Measurements from ENCODE around the gene CWC22.
"Not testable (repeated sequence)": the region's sequence is repeated elsewhere in the genome, so short reads cannot be mapped to it uniquely, and the experiment has no call there.

CWC22 gene

DNA sequence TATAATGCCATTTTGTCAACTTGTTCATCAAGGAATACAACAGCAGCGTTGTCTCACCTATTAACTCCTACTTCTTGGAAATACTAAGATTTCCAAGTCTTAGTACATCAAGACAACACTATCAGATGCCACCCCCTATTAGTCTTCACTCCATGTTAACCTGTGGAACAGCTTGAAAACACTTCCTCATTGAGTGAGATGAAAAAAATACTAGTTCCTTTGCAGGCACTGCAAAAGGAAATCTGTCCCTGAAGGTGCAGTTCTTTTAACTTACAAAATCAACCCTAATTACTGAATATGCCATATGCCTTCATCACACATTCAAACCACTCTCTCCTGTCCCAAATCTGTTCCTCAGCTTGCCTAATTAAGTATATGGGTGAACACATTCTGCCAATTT lies 4.0 kb downstream of the CWC22 start:
- no peak for DNase-seq (ENCODE audit: low read depth)

DNA sequence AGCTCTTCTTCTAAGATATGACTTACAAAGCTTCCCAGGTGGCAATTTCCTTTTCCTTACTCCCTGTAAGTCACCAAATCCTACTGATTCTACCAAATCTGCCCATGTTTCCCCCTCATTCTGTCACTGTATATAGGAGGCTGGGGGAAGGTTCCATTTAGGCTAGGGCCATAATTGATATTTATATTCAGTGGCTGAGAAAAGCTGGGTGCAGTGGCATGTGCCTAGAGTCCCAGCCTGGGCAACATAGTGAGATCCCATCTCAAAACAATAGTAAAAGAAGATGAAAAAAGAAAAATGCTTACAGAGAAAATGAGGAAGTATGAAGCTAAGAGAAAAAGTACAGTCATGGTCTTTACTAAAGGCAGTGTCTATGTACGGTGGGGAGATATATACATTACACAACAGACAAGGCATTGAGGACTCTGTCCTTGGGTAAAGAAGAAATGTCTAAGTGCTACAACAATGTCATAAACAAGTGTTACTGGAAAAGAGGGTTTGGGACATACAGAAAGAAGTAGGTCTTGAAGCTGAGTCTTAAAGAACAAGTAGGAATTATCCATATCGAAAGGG lies 4.8 kb downstream of the CWC22 start:
- no peak for DNase-seq (ENCODE audit: low read depth)

DNA sequence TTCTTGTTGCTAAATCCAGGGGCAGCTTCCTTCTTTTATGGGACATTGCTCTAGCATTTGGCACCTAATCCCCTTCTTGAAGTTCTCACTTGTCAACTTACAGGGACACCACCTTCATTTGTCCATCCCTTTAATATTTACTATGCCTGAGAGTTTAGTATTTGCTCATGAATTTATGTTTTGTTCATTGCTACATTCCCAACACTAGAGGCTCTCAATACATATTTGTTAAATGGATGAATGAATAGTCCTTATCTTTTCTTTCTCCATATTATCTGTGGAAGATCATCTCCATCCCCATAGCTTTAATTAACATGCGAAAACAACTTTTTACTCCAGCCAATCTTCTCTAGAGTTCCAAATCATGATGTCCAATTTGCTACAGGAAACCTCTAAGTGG lies 5.4 kb downstream of the CWC22 start:
- no peak for DNase-seq (ENCODE audit: low read depth)

DNA sequence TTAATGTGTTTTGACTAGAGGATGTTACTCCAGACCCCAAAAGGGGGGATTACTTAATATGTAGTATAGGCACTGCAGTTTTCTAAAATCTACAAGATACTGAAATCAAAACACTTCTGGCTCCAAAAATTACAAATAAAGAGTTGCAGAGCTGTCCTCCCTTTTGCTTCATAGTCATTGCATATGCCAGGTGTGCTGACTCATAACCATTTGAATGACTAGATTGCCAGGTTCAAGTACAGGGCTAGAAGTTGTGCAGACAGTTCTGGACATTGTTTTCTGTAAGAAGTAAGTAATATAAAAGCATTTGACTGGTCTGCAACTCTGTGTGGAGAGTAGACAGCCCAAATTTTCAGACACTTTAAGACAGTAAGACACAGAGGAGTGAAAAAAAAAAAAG lies 6.7 kb downstream of the CWC22 start:
- no peak for DNase-seq (ENCODE audit: low read depth)

DNA sequence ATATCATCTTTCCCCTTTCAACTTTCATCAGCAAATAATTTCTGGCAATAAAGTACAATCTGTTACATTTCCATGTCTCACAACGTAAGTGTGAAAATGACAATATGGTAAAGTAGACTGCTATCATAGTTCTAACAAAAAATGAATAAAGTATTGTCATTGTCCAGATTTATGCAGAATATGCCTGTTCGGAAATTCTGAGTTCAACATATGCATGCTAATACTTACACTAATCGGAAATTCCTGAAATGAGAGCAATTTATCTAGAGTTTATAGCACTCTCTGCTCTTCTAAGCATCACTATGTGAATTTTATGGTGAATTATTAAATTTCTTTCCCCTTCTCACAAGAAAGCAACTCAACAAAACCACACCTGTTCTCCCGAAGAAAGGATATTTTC lies 8.1 kb downstream of the CWC22 start:
- no peak for DNase-seq (ENCODE audit: low read depth)

DNA sequence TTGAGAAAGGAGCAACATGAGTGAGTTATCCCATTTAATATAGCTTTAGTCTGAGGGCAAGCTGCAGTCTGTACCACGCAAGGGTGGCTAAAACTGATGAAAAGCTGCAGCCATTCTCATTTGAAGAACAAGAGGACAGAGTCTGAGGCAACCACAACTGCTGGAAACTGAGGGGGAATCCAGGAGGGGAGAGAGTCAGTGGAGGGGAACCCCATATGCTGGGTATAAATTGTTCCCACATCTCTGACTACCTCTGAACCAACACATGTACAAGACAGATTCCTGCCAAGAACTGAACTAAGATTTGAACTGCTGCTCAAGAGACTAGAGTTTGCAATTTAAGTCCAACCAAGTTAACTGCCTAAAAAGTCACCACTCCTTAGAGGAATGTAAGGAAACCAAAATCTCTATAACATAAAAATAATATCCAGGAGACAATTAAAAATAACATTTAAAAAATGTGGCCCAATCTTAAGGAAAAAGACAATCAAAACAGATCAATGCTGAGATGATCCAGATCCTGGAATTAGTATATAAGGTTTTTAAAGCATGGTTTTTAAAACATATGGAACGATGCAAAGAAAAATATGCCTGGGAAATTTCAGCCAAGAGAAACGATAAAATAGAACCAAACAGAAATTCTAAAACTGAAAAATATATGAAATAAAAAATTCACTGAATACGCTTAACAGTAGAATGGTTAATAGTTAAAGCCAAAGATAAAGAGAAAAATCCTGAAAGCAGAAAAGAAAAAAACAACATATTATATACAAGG lies 11.2 kb downstream of the CWC22 start:
- no peak for DNase-seq (ENCODE audit: low read depth)

DNA sequence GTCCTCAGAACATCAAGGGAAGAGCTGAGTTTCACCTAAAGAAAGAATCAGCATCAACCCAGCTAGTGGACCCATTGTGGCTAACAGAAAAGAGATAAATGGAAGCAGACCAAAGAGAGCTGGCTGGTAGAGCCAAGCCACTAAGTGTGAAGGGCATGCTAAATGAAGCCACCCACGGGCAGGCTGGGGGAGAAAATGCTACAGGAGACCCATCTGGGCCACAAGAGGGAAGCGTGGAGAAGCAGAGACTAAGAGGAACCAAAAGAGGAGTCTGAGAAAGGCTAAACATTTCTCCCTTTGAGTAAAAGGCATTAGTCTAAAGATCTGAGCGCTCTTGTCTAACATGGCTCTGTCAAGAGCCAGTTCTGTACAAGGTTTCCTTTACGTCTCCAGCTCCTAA lies 15.8 kb downstream of the CWC22 start:
- DNase-seq (ENCODE audit: low read depth), result no peak

DNA sequence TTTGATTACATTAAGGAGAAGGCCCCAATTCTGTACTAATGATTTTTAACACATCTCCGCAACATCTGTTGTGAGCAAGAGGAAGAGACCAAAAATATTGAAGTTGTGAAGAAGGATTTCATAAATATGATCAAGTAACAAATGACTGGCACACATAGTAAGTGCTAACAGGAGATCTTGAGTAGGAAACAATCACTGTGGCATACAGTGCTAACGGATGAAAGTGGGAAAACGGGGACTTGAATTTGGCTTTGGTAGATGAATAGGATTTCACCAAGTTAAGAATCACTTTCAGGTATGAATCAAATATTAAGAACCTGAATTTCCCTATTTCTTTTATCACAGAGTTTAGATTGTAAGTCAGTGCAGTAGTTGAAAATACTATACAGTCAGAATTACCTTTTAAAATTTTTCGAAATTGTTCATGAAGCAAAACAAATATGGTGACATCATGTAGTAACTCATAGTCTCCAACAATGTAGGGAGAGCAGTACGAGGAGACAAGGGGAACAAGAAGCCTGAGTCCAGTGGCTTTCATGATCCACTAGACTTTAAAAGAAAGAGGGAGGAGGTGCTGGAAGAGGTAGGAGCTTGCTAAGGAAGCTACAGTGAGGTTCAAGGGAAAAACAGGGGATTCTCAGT lies 16.3 kb downstream of the CWC22 start:
- DNase-seq (ENCODE audit: low read depth), result no peak

DNA sequence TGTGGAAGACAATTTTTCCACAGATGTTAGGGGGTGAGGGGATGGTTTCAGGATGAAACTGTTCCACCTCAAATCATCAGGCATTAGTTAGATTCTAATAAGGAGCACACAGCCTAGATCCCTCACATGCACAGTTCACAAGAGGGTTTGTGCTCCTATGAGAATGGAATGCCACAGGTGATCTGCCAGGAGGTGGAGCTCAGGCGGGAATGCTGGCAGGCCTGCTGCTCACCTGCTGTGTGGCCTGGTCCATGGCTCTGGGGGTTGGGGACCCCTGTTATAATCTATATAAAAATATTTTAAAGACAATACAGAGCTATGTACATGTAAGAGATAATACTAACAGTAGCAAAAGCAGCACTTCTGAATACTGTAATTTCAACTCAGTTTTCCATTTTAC lies 19.2 kb downstream of the CWC22 start:
- no peak for DNase-seq (ENCODE audit: low read depth)

DNA sequence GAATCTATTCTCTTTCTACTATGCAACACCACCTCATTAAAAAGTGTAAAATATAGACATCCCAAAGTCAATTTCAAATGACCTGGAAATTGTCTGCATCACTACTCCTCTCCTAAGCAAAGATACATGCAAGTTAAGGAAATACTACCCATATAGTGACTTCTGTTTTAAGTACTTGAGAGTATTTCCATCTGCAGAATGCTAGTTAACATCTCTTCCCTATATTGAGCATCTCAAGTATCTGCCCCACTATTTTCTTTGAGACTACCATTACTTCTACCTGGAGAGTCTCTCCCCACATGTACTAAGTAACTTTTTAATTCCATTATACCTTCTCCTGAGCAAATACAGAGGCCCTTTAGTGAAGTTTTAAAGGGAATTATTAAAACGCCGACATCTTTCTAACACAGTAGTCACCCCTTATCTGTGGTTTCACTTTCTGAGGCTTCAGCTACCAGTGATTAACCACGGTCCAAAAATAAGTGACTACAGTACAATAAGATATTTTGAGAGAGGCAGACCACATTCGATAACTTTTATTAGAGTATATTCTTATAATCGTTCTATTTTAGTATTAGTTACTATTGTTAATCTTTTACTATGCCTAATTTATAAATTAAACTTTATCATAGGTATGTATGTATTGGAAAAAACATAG lies 21.8 kb downstream of the CWC22 start:
- no peak for DNase-seq (ENCODE audit: low read depth)

DNA sequence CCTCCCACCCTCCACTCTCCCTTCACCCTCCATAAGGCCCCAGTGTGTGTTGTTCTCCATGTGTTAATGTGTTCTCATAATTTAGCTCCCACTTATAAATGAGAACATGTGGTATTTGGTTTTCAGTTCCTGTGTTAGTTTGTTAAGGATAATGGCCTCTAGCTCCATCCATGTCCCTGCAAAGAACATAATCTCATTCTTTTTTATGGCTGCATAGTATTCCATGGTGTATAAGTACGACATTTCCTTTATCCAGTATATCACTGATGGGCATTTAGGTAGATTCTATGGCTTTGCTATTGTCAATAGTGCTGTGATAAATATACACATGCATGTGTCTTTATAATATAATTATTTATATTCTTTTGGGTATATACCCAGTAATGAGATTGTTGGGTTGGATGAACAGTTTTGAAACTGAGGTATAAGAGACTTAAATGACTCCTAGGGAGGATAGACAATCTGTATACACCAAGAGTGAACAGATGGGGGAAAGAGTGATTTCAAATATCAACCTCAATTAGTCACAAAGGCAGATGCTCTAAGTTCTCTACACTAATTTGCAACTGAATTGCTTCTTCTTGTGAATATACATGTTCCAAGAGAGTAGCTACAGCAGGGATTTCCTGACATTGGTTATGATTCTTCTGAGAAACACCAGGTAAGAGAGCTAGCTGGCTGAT lies 23.7 kb downstream of the CWC22 start:
- DNase-seq (ENCODE audit: low read depth), result no peak

DNA sequence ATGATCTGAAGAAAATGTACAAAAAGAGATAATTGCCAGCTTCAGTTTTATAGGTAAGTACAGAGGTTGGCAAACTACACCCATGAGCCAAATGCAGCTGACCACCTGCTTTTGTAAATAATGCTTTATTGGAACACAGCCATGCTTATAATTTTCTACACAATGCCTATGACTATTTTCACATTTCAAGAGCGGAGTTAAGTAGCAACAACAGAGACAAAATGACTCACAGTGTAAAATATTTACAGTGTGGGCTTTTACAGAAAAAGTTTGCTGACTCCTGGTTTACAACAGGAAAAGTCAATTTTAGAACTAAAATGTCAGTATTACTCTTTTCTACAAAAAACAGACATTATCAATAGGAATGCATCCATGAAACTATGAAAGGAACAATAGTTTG lies 26.0 kb downstream of the CWC22 start:
- DNase-seq (ENCODE audit: low read depth), result peak; percentile 42

DNA sequence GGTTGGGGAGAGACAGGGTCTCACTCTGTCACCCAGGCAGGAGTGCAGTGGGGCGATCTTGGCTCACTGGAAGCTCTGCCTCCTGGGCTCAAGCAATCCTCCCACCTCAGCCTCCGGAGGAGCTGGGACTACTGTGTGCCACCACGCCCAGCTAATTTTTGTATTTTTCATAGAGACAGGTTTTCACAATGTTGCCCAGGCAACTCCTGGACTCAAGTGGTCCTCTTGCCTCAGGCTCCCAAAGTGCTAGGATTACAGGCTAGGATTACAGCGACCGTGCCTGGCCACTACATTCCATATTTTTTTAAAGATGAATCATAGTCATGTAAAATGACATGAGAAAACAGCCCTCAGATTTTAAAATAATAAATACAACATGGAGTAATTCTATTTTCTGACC lies 32.3 kb downstream of the CWC22 start:
- no peak for DNase-seq (ENCODE audit: low read depth)

DNA sequence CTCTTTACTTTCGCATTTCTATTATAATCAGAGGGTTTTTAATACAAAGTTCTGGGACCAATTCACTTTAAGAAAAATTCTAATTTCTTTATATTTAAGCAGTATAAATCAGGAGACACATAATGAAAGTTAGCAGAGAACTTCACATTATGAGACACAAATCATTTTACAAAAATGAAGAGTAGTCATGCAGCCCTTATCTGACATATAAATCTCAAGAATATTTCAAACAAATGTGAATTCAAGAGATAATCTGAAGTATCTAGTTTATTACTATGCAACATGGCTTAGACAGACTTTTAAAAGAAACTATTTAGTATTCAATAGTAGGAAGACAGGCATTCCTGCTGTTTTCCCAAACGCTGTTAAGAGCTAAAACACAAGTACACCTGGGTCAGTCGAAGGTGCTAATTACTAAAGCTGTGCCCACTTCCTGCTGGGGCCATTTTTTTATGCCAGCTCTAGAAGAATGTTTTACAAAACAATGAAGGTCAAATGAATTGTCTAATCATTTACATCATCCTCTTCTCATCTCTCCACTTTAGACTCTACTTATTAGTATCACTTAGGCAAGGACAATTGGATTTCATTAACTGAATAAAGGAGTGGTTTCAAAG lies 40.2 kb downstream of the CWC22 start:
- DNase-seq (ENCODE audit: low read depth), result no peak

DNA sequence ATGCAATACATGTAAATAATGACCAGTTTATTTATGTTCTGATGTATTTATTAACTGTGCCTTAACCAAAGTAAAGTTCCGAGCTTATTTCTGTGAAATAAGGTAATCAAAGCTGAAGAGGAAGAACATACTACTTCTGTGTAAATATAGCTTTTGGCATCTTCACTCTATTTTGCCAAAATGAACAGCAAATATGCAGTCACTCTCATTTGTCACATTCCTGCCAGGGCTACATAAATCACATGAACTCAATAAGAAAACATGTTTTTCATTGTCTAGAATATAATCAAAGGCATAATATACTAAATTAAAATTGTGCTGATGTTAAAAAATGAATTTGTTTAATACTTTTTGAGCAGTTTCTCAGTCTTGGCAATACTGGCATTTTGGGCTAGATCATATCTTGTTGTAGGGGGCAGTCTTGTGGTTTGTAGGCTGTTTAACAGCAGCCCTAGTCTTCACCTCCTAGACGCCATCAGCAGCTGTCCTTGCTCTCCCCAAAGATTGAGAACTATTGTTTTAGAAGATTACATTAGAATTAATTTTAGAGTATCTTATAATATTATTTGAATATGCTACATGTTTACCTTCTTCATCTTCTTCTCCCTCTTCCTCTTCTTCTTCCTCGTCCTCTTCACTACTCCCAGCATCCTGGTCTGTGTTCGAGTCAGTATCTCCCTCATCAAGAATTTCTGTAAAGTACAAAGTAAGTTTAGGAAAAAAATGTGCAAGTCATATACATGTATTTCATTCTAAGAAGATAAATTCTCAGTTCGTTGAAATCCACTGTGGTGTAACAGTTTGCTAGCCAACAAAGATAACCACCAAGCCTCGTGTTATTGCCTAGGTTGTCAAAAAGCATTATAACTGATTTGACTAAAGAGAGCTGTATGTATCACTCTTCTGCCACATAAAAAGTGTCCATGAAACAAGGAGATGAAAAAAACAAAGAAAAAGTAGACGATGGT lies 41.5 kb downstream of the CWC22 start:
- no peak for DNase-seq (ENCODE audit: low read depth)

DNA sequence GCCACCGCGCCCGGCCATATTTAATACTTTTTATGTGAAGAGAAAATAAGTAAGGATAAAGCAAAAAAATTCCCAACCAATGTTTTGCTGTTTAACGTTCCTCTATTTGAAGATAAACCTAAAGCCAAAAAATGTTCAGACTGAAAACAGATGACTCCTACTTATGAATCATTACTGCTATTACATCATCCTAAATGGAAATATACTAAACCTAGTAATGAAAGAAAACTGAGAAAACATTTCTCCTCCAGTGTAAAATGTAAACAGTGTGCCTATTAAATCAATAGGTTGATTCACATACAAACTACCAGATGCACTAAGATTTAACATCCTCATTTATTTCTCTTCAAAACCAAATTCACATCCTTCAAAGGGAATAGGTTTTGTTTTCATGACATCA lies 43.5 kb downstream of the CWC22 start:
- DNase-seq (ENCODE audit: low read depth), result no peak

DNA sequence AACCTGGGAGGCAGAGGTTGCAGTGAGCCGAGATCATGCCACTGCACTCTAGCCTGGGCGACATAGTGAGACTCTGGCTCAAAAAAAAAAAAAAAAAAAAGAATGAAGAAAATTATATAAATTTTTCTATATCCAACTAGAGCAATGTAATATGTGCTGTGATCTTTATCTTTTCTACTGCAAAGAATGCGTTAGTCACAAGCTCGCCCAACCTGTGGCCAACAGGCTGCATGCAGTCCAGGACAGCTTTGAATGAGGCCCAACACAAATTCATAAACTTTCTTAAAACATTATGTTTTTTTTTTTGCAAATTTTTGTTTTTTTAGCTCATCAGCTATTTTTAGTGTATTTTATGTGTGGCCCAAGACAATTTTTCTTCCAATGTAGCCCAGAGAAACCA lies 48.8 kb downstream of the CWC22 start:
- DNase-seq (ENCODE audit: low read depth), result not testable (repeated sequence)

DNA sequence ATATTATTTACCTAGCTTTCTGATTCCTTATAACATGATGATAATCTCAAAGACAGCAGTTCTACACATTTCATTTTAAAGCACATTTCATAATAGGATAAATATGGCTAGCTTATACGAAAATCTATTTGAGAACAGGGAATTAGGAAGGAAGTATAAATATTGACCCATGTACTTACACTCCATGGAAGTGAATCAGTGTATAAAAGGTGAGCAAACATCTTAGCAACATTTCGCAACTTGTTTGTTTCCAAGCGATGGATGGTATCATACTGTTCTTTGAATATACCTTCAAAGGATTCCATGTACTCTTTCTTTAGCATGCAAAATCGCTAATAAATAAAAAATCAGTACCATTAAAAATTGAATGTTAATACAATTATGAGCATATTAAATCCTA lies 53.1 kb downstream of the CWC22 start:
- DNase-seq (ENCODE audit: low read depth), result no peak

DNA sequence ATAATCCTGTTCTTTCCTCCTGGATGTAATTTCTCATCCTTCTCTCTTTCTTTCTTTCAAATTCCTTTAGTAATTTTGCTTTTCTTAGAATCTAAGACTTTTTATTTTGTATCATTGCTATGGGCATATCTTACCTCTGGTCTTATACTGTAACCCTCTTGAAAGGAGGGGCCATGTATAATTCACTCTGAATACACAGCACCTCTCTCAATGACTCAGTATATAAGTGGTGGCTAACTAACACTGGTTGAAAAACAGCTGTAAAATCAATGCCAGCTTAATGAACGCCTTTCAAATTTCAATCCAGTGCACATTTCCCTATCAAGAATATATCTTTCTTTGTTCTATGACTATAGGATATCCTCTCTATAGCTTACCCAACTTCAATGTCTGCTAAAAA lies 53.7 kb downstream of the CWC22 start:
- DNase-seq (ENCODE audit: low read depth), result no peak

DNA sequence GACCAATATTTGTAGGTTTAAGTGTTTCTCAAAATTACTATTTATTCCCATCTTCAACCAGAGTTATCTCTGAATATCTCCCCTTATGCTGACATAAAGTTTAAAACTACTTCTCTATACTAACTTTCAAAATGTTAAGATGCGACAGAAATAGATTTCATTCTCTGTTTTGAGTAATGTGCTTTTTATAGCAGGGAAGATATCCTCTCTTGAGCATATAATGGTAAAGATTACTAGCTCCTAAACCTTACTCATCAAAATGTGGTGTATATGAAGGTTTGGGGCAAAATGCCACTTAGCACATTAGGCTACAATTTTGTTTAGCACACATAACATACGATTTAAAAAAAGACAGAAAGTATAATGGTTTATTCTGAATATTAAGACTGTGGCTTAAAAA lies 54.4 kb downstream of the CWC22 start:
- no peak for DNase-seq (ENCODE audit: low read depth)

DNA sequence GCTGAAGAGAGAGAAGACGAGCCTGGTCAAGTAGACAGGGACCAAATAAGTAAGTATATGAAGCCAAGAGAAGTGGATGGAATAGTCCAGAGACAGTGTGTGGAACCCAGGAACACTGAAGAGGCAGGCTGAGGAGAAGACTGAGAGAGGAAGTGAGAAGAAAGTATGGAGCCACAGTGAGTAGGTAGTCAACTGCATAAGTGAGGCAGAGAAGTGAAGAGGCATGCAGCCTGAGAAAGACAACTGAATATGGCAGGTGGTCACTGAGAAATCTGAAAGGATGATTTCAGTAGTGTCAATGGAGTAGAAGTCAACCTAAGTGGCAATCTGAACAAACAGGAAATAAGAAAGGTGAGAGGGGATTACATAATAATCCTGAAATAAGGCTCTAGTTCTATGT lies 55.4 kb downstream of the CWC22 start:
- DNase-seq (ENCODE audit: low read depth), result no peak
